IPS-20b (cell line): ENCODE results near the gene THRA.

Source experiments
- H3K27ac ChIP-seq: one replicate; pipeline ENCODE4 v1.5.1; 2013; ENCODE audit warnings: low read length
- H3K27me3 ChIP-seq: 2 replicates; pipeline ENCODE4 v1.6.1; 2013; ENCODE audit warnings: mild to moderate bottlenecking, low read length, inconsistent platforms; ENCODE audit not compliant: insufficient read depth
- H3K36me3 ChIP-seq: 2 replicates; pipeline ENCODE4 v1.6.1; 2013; ENCODE audit warnings: low read depth, mild to moderate bottlenecking, inconsistent platforms, low read length, moderate library complexity; ENCODE audit not compliant: insufficient read depth
- H3K4me1 ChIP-seq: 2 replicates; pipeline ENCODE4 v1.6.1; 2013; ENCODE audit warnings: mild to moderate bottlenecking, control low read depth, inconsistent platforms, low read length, moderate library complexity; ENCODE audit not compliant: insufficient read depth
- H3K4me3 ChIP-seq: 2 replicates; pipeline ENCODE4 v1.5.1; 2013; ENCODE audit warnings: mild to moderate bottlenecking, low read length, inconsistent platforms
- H3K9ac ChIP-seq: 2 replicates; pipeline ENCODE4 v1.6.1; 2013; ENCODE audit warnings: low read depth, mild to moderate bottlenecking, inconsistent platforms, low read length, moderate library complexity
- H3K9me3 ChIP-seq: 2 replicates; pipeline ENCODE4 v1.6.1; 2013; ENCODE audit warnings: mild to moderate bottlenecking, low read depth, low read length, inconsistent platforms; ENCODE audit not compliant: insufficient read depth

The THRA gene

DNA sequence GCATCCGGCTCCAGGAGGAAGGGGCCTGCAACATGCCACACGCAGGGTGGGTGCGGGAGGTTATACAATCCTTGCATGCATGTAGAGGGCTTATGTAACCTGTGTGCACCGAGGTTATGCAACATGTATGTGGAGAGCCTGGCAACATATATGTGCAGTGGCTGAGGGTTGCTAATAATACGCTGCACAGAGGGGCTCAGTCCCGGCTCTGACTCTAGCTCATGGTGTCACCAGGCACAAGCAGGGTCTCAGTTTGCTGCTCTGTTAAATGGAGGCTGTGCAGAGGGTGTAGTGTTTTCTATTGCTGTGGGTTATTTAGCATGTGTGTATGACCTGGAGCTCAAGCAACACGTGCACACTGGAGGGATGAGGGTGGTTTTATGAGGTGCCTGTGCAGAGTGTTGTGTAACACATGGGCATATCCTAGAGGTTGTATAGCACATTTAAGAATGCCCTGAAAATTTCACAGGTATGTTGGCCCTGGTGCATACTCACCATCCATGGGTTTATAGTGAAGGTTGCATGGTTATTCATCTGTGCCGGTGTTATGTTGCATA, 13.3 kb downstream of the THRA start:
- H3K36me3 ChIP-seq = no peaks in the 10 kb centered on the region
- peaks cover 6% of the 10 kb centered on the region; the same call in 1 of the 2 replicates for H3K4me1 ChIP-seq
- H3K4me3 ChIP-seq = no peak overlapping the region
- H3K27ac ChIP-seq = no peak overlapping the region
- H3K27me3 ChIP-seq = no peaks in the 10 kb centered on the region
- H3K9ac ChIP-seq = peak overlapping the region; percentile 56; the same call in 1 of the 2 replicates
- no peaks in the 10 kb centered on the region for H3K9me3 ChIP-seq

GRCh38 chr17:40076591-40076990, 13.8 kb downstream of the THRA start:
- Histone ChIP-seq H3K27ac (no peak overlapping the region), H3K36me3 (no peaks in the 10 kb centered on the region), H3K9me3 (no peaks in the 10 kb centered on the region)

DNA sequence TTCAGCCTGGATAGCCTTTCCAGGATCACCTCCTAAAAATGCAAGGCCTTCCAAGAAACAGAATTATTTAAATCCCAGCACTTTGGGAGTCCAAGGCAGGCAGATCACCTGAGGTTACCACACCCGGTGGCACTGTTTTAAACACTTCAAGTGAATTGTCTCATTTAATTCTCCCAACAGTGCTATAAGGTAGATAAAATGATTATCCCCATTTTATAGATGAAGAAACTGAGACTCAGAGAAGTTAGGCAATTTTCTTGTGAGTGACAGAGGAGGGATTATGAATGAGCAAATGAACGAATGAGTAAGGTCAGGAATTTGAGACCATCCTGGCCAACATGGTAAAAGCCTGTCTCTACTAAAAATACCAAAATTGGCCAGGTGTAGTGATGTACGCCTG, 16.8 kb downstream of the THRA start:
- Histone ChIP-seq H3K27me3 (no peaks in the 10 kb centered on the region), H3K9me3 (no peaks in the 10 kb centered on the region), H3K4me3 (no peak overlapping the region), H3K4me1 (peaks cover 4% of the 10 kb centered on the region; the same call in 1 of the 2 replicates), H3K27ac (no peak overlapping the region), H3K9ac (no peak overlapping the region), H3K36me3 (peaks cover 4% of the 10 kb centered on the region)

More at GRCh38 chr17:40076591-40076990, 13.8 kb downstream of the THRA start:
- Histone ChIP-seq H3K4me3 (no peak overlapping the region), H3K4me1 (peaks cover 4% of the 10 kb centered on the region; the same call in 1 of the 2 replicates), H3K9ac (no peak overlapping the region), H3K27me3 (no peaks in the 10 kb centered on the region)

DNA sequence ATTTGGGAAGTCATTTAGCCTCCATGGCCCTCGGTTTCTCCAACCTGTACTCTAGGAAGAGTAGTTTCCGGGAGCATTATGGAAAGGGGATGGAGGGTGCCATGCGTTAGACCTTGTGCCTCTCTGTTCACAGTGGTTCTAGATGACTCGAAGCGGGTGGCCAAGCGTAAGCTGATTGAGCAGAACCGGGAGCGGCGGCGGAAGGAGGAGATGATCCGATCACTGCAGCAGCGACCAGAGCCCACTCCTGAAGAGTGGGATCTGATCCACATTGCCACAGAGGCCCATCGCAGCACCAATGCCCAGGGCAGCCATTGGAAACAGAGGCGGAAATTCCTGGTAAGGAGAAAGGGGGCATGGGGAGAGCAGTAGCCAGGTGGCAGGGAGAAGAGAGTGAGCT, 21.7 kb downstream of the THRA start:
- no peaks in the 10 kb centered on the region for H3K9me3 ChIP-seq
- peaks cover 17% of the 10 kb centered on the region for H3K36me3 ChIP-seq
- no peaks in the 10 kb centered on the region for H3K4me1 ChIP-seq
- H3K27me3 ChIP-seq = no peaks in the 10 kb centered on the region
- H3K9ac ChIP-seq = no peak overlapping the region
- H3K4me3 ChIP-seq = no peak overlapping the region
- H3K27ac ChIP-seq = no peak overlapping the region

DNA sequence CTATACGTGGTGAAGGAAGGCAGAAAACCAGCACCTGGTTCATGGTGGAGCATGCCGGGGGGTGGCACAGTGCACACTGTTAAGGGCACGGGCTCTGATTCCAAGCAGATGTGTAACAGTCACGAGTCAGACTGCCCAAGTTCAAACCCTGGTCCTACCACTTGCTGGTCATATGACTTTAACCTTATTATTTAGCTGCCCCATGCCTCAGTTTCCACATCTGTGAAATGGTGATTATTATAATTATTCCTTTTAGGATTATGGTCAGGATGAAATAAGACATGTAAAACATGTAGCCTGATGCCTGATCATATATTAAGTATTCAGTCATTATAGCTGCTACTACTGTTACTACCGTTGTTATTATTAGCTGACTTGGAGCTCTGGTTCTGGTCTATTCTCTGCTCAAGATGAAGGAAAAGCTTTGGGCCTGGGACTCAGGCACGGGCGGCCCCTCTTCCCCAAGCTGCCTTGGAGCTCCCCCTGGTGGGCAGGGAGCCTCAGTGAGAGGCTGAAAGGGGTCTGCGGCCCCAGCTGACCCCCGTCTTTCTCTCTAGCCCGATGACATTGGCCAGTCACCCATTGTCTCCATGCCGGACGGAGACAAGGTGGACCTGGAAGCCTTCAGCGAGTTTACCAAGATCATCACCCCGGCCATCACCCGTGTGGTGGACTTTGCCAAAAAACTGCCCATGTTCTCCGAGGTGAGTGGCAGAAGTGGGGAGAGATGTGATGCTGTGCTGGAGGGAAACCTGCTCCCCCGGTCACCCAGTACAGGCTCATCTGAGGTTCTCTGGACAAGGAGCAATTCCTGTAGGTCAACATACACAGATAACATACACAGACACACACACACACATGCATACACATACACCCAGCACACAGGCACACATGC, 23.6 kb downstream of the THRA start:
- H3K4me1 ChIP-seq = no peaks in the 10 kb centered on the region
- H3K27me3 ChIP-seq = no peaks in the 10 kb centered on the region
- H3K27ac ChIP-seq = no peak overlapping the region
- H3K36me3 ChIP-seq = peaks cover 17% of the 10 kb centered on the region
- H3K4me3 ChIP-seq = no peak overlapping the region
- no peak overlapping the region for H3K9ac ChIP-seq
- H3K9me3 ChIP-seq = no peaks in the 10 kb centered on the region

DNA sequence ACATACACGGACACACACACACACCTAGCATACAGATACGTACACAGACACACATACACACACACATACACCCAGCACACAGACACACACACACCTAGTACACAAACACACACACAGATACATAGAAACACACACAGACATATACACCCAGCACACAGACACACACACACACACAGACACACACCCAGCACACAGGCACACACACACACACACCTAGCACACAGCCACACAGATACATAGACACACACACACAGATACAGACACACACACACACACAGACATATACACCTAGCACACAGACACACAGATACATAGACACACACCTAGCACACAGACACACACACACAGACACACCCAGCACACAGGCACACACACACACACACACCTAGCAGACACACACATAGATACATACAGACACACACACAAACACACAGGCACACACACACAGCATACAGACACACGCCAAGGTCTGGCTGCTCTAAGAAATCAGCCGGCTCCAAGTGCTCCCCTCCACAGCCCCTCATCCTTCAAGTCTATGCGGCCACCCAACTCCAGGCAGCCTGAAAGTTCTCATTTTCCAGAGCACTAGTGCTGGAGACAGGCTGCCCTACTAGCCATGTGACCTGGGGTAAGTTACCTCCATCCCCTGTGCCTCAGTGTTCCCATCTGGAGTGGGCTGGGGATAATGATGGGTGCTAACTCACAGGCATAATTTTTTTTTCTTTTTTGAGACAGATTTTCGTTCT, 24.5 kb downstream of the THRA start:
- Histone ChIP-seq H3K9me3 (no peaks in the 10 kb centered on the region), H3K27ac (no peak overlapping the region), H3K27me3 (no peaks in the 10 kb centered on the region), H3K9ac (no peak overlapping the region), H3K36me3 (peaks cover 17% of the 10 kb centered on the region), H3K4me3 (no peak overlapping the region), H3K4me1 (no peaks in the 10 kb centered on the region; the same call in 1 of the 2 replicates)

GRCh38 chr17:40087903-40088718, 25.3 kb downstream of the THRA start:
- Histone ChIP-seq H3K4me3 (no peak overlapping the region), H3K27me3 (no peaks in the 10 kb centered on the region), H3K9me3 (no peaks in the 10 kb centered on the region), H3K4me1 (no peaks in the 10 kb centered on the region; the same call in 1 of the 2 replicates), H3K27ac (no peak overlapping the region), H3K36me3 (peaks cover 17% of the 10 kb centered on the region), H3K9ac (no peak overlapping the region)

- H3K4me3 ChIP-seq = no peak overlapping the region
- H3K9me3 ChIP-seq = no peaks in the 10 kb centered on the region
- H3K27me3 ChIP-seq = no peaks in the 10 kb centered on the region
- H3K4me1 ChIP-seq = no peaks in the 10 kb centered on the region; the same call in 1 of the 2 replicates
- peaks cover 27% of the 10 kb centered on the region for H3K36me3 ChIP-seq
- no peak overlapping the region for H3K27ac ChIP-seq
- H3K9ac ChIP-seq = no peak overlapping the region
These were observed 26.5 kb downstream of the THRA start for GRCh38 chr17:40089077-40089895.

DNA sequence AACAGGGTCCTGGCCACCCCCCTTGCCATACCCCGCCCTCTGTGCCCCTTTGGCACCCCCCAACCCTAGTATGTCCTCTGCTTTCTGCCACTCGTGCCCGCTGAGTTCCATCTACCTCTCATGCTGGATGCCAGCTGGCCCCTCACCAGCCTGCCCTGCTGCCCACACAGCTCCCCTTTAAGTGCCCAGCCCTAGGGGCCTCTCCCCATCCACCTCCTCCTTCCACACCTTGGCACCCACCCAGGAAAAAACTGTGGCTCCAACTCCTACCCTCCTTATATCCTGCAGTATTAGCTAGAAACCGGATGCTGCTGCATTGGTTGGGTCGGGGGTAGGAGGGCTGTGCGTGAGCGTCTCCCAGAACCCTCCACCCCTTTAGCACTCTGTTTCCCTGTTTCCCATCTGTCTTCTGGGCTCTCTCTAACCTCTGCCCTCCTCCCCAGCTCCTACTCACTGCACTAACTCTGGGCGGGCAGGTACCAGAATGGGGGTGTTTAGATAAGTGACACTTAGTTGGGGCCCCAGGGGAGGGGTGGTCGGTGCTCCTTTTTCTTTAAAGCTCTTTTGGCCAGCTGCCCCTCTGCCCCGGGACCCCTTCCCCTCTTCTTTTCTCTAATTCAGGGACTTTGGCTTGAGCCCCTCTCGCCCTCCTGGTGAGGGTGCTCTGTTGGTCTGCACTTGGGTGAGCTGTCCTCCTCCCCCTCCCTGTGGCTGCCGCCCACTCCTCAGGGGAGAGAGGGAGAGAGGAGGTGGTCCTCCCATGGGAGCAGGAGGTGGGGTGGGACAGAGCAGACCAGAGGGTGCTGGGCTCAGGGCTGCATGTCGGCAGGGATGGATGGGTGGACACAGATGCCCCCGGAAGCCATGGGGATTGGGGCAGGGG, 27.7 kb downstream of the THRA start:
- H3K27ac ChIP-seq = no peak overlapping the region
- H3K36me3 ChIP-seq = peaks cover 31% of the 10 kb centered on the region
- no peaks in the 10 kb centered on the region; the same call in 1 of the 2 replicates for H3K4me1 ChIP-seq

More for the DNA sequence above, 27.7 kb downstream of the THRA start:
- Histone ChIP-seq H3K9me3 (no peaks in the 10 kb centered on the region), H3K4me3 (no peak overlapping the region), H3K27me3 (no peaks in the 10 kb centered on the region), H3K9ac (no peak overlapping the region)
